VCaP (cell line): ENCODE results near the gene MAP3K2.

Experiments used
- H3K27ac ChIP-seq: fragments of 450-650 bp; 2 replicates; pipeline ENCODE4 v1.5.1; 2017
- TF ChIP-seq, protein P1 (sequence below): fragments of 450-650 bp; conservative IDR thresholded peaks from 2 replicates; pipeline ENCODE4 v1.5.1; 2017; ENCODE audit warnings: mild to moderate bottlenecking, moderate library complexity

Gene MAP3K2

DNA sequence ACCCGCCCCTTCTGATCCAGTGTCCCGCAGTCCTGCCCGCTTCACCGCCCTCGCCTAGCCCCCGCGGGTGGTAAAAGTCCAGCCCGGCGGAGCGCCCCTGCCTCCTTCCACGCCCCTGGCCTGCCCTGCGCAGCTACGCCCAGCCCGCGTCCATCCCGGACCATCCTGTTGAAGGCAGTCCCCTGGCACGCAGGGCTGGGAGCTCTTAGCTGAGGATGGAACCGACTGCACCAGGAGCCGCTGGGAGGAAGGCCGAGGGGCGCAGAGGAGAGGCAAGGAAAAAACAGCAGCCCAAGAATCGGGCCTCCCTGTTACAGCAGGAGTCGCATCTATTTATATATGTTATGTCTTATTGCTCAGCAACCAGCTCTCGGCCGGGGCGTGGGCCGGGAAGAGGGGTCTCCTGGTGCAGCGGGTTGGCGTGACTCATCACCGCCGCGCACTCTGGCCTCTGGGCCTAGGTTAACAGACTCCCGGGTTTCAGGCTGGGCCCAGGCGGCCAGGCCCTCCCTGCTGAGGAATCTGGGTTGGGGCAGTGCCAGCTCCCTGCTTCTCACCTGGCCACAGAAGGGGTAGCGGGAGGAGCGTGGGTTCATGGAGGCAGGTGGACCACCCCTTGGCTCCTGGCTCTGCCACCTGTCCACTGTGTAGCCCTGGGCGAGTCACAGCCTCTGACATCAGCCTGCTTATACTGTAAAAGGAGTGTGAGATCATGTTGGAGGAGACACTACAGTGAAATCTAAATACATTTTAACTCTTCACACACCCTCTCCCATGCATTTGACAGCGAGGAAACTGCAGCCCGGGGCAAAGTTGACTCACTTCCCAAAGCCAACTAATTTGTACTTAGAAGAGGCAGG lies 13.4 kb upstream of the MAP3K2 start:
- TF ChIP-seq, protein P1, sequence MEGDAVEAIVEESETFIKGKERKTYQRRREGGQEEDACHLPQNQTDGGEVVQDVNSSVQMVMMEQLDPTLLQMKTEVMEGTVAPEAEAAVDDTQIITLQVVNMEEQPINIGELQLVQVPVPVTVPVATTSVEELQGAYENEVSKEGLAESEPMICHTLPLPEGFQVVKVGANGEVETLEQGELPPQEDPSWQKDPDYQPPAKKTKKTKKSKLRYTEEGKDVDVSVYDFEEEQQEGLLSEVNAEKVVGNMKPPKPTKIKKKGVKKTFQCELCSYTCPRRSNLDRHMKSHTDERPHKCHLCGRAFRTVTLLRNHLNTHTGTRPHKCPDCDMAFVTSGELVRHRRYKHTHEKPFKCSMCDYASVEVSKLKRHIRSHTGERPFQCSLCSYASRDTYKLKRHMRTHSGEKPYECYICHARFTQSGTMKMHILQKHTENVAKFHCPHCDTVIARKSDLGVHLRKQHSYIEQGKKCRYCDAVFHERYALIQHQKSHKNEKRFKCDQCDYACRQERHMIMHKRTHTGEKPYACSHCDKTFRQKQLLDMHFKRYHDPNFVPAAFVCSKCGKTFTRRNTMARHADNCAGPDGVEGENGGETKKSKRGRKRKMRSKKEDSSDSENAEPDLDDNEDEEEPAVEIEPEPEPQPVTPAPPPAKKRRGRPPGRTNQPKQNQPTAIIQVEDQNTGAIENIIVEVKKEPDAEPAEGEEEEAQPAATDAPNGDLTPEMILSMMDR: no peak
- H3K27ac ChIP-seq: no peak overlapping the region

DNA sequence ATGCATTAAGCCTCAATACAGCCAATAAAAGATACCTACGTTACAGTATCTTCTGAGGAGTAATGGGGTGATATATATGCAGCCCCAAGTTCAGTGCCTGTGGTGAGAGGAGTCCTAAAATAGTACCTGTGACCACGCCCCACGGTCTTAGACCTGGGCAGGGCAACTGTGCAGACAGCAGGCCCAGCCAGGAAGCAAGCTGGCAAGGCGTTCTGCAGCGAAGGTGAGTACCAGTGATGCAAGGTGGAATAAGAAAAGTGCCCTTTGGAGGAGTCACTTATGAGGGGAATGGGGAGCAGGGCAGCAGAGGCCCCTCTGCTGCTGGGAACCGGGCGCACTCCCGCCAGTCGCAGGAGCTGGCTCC lies 12.7 kb upstream of the MAP3K2 start:
- H3K27ac ChIP-seq: no peak overlapping the region
- TF ChIP-seq, protein P1: no peak

DNA sequence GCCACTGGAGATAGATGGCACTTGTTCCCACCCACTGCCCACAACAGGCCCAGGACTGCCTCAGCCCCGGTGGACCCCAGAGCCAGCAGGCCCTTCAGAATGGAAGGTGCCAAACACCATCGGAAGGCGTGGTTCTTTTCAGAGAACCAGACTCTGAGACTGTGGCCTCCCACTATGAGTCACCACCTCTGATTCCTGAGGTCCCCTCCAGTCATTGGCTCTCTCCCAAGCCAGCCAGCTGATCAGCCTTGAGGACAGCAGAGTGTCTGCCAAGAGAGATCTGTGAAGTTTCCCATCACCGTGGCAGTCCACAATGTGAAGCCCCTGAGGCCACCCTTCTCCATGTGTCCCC lies 10.4 kb upstream of the MAP3K2 start:
- TF ChIP-seq, protein P1: no peak
- H3K27ac ChIP-seq: no peak overlapping the region

DNA sequence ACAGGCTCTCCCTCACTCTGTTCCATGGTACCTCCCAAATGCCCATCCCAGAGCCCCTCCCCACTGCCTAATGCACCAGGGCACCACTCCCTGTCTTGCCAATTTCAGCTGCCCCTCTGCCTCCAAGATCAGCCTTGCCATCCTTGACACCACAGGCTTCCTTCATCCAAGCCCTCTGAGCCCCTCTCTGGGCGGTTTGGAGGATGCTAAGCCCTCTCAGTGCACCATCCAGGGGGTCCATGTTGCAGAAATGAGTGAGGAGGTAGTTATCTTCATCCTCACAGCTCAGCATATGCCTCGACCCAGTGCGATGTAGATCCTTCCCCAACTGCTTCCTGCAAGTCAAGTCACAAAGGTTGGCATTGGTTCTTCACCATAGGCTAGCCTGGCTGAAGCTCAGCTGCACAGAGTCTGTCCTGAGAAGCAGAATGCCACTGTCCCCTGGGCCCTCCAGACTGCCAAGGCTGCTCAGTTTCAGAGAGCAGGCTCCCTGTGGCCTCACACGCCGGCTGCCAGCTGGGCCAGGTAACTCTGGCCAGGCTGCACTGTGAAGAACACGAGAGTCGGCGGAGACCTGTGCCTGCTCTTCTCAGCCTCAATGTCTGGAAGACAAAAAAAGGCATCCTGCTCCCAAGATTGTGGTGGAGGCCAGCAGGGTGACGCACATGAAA lies 9.9 kb upstream of the MAP3K2 start:
- TF ChIP-seq, protein P1: no peak
- H3K27ac ChIP-seq: no peak overlapping the region

DNA sequence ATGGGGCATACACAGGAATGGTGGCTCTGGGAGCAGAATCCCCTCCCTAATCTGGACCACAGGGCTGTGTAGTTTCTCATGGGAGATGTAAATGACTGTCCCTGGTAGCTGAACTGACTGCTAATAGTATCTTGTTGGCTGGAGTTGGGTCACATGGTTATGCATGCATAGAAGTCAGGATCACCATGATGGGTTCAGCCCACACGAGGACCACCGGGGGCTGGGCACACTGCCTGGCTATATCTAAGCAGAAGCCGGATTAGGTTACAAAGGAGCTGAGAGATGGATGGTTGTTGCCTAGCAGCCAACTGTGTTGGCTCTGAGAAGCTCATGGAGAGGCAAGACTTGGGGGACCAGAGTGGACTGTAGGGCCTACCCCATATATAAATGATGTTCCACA lies 6.7 kb upstream of the MAP3K2 start:
- TF ChIP-seq, protein P1: no peak
- H3K27ac ChIP-seq: no peak overlapping the region

DNA sequence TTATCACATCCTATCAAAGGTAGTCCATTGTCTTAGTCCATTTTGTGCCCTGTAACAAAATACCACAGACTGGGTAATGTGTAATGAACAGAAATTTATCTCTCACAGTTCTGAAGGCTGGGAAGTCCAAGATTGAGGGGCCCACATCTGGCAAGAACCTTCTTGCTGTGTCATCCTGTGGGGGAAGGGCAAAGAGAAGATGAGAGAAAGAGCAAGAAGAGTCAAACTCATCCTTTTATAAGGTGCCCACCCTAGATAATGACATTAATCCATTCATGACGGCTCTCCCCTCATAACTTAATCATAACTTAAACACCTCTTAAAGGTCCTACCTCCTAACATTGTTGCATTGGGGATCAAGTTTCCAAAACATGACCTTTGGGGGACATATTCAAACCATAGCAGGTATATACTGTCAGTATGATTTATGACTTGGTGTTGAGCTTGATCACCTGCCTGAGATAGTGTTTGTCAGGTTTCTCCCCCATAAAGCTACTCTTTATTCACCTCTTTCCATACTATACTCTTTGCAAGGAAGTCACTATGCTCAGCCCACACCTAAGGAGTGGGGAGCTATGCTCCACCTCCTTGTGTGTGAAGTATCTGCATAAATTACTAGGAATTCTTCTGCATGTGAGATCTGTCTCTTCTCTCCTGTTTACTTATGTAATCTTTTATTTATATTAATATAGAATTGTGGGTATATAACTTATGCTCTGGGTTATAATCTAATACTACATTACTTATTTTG lies 5.2 kb upstream of the MAP3K2 start:
- H3K27ac ChIP-seq: no peak overlapping the region
- TF ChIP-seq, protein P1: no peak

DNA sequence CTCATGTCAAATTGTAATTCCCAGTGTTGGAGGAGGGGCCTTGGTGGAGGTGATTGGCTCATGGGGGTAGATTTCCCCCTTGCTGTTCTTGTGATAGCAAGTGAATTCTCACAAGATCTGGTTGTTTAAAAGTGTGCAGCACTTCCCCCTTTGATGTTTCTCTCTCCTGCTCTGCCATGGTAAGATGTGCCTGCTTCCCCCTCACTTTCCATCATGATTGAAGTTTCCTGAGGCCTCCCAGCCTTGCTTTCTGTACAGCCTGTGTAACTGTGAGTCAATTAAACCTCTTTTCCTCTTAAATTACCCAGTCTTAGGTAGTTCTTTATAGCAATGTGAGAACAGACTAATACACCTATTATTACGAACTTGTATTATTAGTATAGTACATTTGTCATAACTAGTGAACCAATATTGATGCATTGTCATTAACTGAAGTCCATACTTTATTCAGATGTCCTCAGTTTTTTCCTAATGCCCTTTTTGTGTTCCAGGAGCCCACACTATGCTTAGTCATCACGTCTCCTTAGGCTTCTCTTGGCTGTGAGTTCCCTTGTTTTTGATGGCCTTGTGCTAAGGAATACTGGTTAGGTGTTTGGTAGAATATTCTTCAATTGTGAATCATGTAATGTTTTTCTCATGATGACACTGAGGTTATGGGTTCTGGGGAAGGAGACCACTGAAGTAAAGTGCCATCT lies 4.5 kb upstream of the MAP3K2 start:
- TF ChIP-seq, protein P1: no peak
- H3K27ac ChIP-seq: no peak overlapping the region
